Mesenchymal stem cell (in vitro differentiated cells and primary cell): ENCODE results near the gene TSEN54.

ENCODE experiments used
- DNase-seq: peaks from one replicate; pipeline ENCODE4 v3.0.0-alpha.2; 2013
- H2AFZ ChIP-seq: one replicate; pipeline ENCODE4 v1.6.1; 2013; ENCODE audit warnings: low read depth, mild to moderate bottlenecking, control low read depth, inconsistent platforms, low read length, moderate library complexity
- H2AK5ac ChIP-seq: 2 replicates; pipeline ENCODE4 v1.6.1; 2013; ENCODE audit warnings: low read length, moderate library complexity, mild to moderate bottlenecking, inconsistent platforms; ENCODE audit not compliant: severe bottlenecking
- H2BK120ac ChIP-seq: one replicate; pipeline ENCODE4 v1.6.1; 2013; ENCODE audit warnings: low read depth, mild to moderate bottlenecking, inconsistent platforms, low read length, moderate library complexity
- H2BK12ac ChIP-seq, 2 experiments: one replicate each; pipeline ENCODE4 v1.6.1; 2013; ENCODE audit warnings: inconsistent platforms in 2 of 2, low read length in 2 of 2, mild to moderate bottlenecking in 2 of 2, moderate library complexity in 2 of 2, control low read depth in 1 of 2
- H2BK15ac ChIP-seq: one replicate; pipeline ENCODE4 v1.6.1; 2013; ENCODE audit warnings: mild to moderate bottlenecking, low read depth, inconsistent platforms; ENCODE audit not compliant: poor library complexity, severe bottlenecking
- H2BK5ac ChIP-seq: 2 replicates; pipeline ENCODE4 v1.6.1; 2013; ENCODE audit warnings: low read depth, mild to moderate bottlenecking, low read length, control low read depth, inconsistent platforms; ENCODE audit not compliant: poor library complexity, severe bottlenecking
- H3K14ac ChIP-seq, 2 experiments: one replicate each; pipeline ENCODE4 v1.6.1; 2013; ENCODE audit warnings: inconsistent platforms in 2 of 2, low read length in 2 of 2, control low read depth in 1 of 2, mild to moderate bottlenecking in 1 of 2, moderate library complexity in 1 of 2
- H3K18ac ChIP-seq, 2 experiments: one replicate each; pipeline ENCODE4 v1.6.1; 2013; ENCODE audit warnings: inconsistent platforms in 2 of 2, low read length in 2 of 2, control low read depth in 1 of 2, low read depth in 1 of 2, mild to moderate bottlenecking in 1 of 2
- H3K23ac ChIP-seq, 2 experiments: one replicate each; pipeline ENCODE4 v1.6.1; 2013; ENCODE audit warnings: inconsistent platforms in 2 of 2, low read length in 2 of 2, mild to moderate bottlenecking in 2 of 2, moderate library complexity in 2 of 2, control low read depth in 1 of 2
- H3K27ac ChIP-seq: 2 replicates; pipeline ENCODE4 v1.5.1; 2013; ENCODE audit warnings: mild to moderate bottlenecking, moderate library complexity, low read length, control low read depth, inconsistent platforms; ENCODE audit not compliant: poor library complexity, severe bottlenecking
- H3K27me3 ChIP-seq, 2 experiments: 2 replicates each; pipeline versions ENCODE4 v1.6.1 to v1.7.0; 2013; ENCODE audit warnings: low read length in 2 of 2, mild to moderate bottlenecking in 2 of 2, moderate library complexity in 2 of 2, control low read depth in 1 of 2, inconsistent platforms in 1 of 2; ENCODE audit not compliant: control insufficient read depth in 1 of 2, insufficient read depth in 1 of 2
- H3K36me3 ChIP-seq, 2 experiments: 2 replicates each; pipeline versions ENCODE4 v1.6.1 to v1.7.0; 2013; ENCODE audit warnings: low read length in 2 of 2, control low read depth in 1 of 2, inconsistent platforms in 1 of 2, low read depth in 1 of 2, mild to moderate bottlenecking in 1 of 2; ENCODE audit not compliant: insufficient read depth in 2 of 2, control insufficient read depth in 1 of 2
- H3K4ac ChIP-seq, 2 experiments: one replicate each; pipeline ENCODE4 v1.6.1; 2013; ENCODE audit warnings: inconsistent platforms in 2 of 2, low read length in 2 of 2, mild to moderate bottlenecking in 2 of 2, moderate library complexity in 2 of 2, control low read depth in 1 of 2, low read depth in 1 of 2
- H3K4me1 ChIP-seq: 2 replicates; pipeline ENCODE4 v1.6.1; 2013; ENCODE audit warnings: low read depth, low read length, control low read depth; ENCODE audit not compliant: control insufficient read depth, insufficient read depth
- H3K4me2 ChIP-seq: 2 replicates; pipeline ENCODE4 v1.6.1; 2013; ENCODE audit warnings: low read length, mild to moderate bottlenecking, inconsistent platforms; ENCODE audit not compliant: poor library complexity, severe bottlenecking
- H3K4me3 ChIP-seq, 2 experiments: 2 replicates each; pipeline versions ENCODE4 v1.5.1 to v1.7.0; 2013; ENCODE audit warnings: low read length in 2 of 2, mild to moderate bottlenecking in 2 of 2, control low read depth in 1 of 2, low read depth in 1 of 2; ENCODE audit not compliant: insufficient read depth in 1 of 2
- H3K79me1 ChIP-seq: replicated peaks from 2 replicates; pipeline ENCODE4 v1.6.1; 2013; ENCODE audit warnings: mild to moderate bottlenecking, control low read depth, low read length, inconsistent platforms; ENCODE audit not compliant: poor library complexity, severe bottlenecking
- H3K9ac ChIP-seq: 2 replicates; pipeline ENCODE4 v1.7.0; 2013; ENCODE audit warnings: mild to moderate bottlenecking, low read length, moderate library complexity
- H3K9me3 ChIP-seq: 2 replicates; pipeline ENCODE4 v1.7.0; 2013; ENCODE audit warnings: mild to moderate bottlenecking, low read length; ENCODE audit not compliant: control insufficient read depth
- H4K8ac ChIP-seq: one replicate; pipeline ENCODE4 v1.6.1; 2013; ENCODE audit warnings: inconsistent platforms, mild to moderate bottlenecking, low read length, moderate library complexity
- H4K91ac ChIP-seq: one replicate; pipeline ENCODE4 v1.6.1; 2013; ENCODE audit warnings: mild to moderate bottlenecking, low read length, inconsistent platforms
- WGBS: methylation state at CpG from one replicate; pipeline ENCODE4 v1.1.7; 2013; ENCODE audit warnings: mixed read lengths; 5-methylcytosine and 5-hydroxymethylcytosine counted together

TSEN54 gene

GRCh38 chr17:75508931-75509361 lies 7.4 kb upstream of the TSEN54 start:
- Histone ChIP-seq H3K4me1 (peaks cover 34% of the 10 kb centered on the region), H3K23ac (no peak overlapping the region), H3K4me3 (no peak overlapping the region), H2BK120ac (no peak overlapping the region), H3K18ac (no peak overlapping the region), H2AFZ (no peak overlapping the region), H3K27me3 (no peaks in the 10 kb centered on the region), H3K14ac (no peak overlapping the region), H2BK12ac (no peak overlapping the region), H3K4ac (no peak overlapping the region), H2BK15ac (no peak overlapping the region), H3K9ac (no peak overlapping the region), H3K79me1 (peaks cover 34% of the 10 kb centered on the region), H2AK5ac (no peak overlapping the region), H4K8ac (no peak overlapping the region), H3K36me3 (peaks cover 31 to 71% of the 10 kb centered on the region in 2 experiments), H3K9me3 (no peaks in the 10 kb centered on the region), H4K91ac (no peak overlapping the region), H2BK5ac (no peak overlapping the region), H3K27ac (no peak overlapping the region), H3K4me2 (no peak overlapping the region)
- 98% methylated on average over 5 of the region's 5 CpGs for WGBS
- no peak for DNase-seq

GRCh38 chr17:75509528-75510258 lies 6.6 kb upstream of the TSEN54 start:
- no peak overlapping the region for H3K4me3 ChIP-seq
- H3K36me3 ChIP-seq = peaks cover 27 to 63% of the 10 kb centered on the region in 2 experiments
- no peak overlapping the region for H4K8ac ChIP-seq
- DNase-seq = no peak
- H3K9ac ChIP-seq = no peak overlapping the region
- H3K14ac ChIP-seq = no peak overlapping the region
- H2AK5ac ChIP-seq = no peak overlapping the region
- no peak overlapping the region for H2AFZ ChIP-seq
- H3K27ac ChIP-seq = no peak overlapping the region
- H2BK5ac ChIP-seq = no peak overlapping the region
- H2BK15ac ChIP-seq = no peak overlapping the region
- H2BK120ac ChIP-seq = no peak overlapping the region
- no peak overlapping the region for H3K23ac ChIP-seq
- H4K91ac ChIP-seq = no peak overlapping the region
- peaks cover 38% of the 10 kb centered on the region for H3K4me1 ChIP-seq
- no peak overlapping the region for H2BK12ac ChIP-seq
- H3K4ac ChIP-seq = no peak overlapping the region
- no peaks in the 10 kb centered on the region for H3K9me3 ChIP-seq
- no peak overlapping the region for H3K18ac ChIP-seq
- no peak overlapping the region for H3K4me2 ChIP-seq
- WGBS = 94% methylated on average over 15 of the region's 19 CpGs
- H3K79me1 ChIP-seq = peaks cover 38% of the 10 kb centered on the region
- no peaks in the 10 kb centered on the region for H3K27me3 ChIP-seq

- H3K4me3 ChIP-seq = no peak overlapping the region
- H3K36me3 ChIP-seq = peaks cover 14 to 48% of the 10 kb centered on the region in 2 experiments
- H2AFZ ChIP-seq = no peak overlapping the region
- H3K9me3 ChIP-seq = no peaks in the 10 kb centered on the region
- no peak overlapping the region for H4K91ac ChIP-seq
- no peak overlapping the region for H2BK120ac ChIP-seq
- H3K27me3 ChIP-seq = no peaks in the 10 kb centered on the region
- DNase-seq = no peak
- H3K4me2 ChIP-seq = no peak overlapping the region
- H3K4ac ChIP-seq = no peak overlapping the region
- H3K27ac ChIP-seq = no peak overlapping the region
- H2BK5ac ChIP-seq = no peak overlapping the region
- no peak overlapping the region for H3K9ac ChIP-seq
- H3K4me1 ChIP-seq = peaks cover 42% of the 10 kb centered on the region
- peaks cover 39% of the 10 kb centered on the region for H3K79me1 ChIP-seq
- H3K23ac ChIP-seq = no peak overlapping the region
- 100% methylated on average over 4 of the region's 4 CpGs for WGBS
- H3K14ac ChIP-seq = no peak overlapping the region
- H4K8ac ChIP-seq = no peak overlapping the region
- H2BK15ac ChIP-seq = no peak overlapping the region
- no peak overlapping the region for H2BK12ac ChIP-seq
- no peak overlapping the region for H2AK5ac ChIP-seq
- no peak overlapping the region for H3K18ac ChIP-seq
Observed at GRCh38 chr17:75511270-75511609, 5.1 kb upstream of the TSEN54 start.

- Histone ChIP-seq H3K14ac (no peak overlapping the region), H2AFZ (no peak overlapping the region), H3K79me1 (peaks cover 41% of the 10 kb centered on the region), H2BK5ac (no peak overlapping the region), H3K27me3 (no peaks in the 10 kb centered on the region), H3K18ac (no peak overlapping the region), H3K4me3 (no peak overlapping the region), H2BK12ac (no peak overlapping the region), H3K9me3 (no peaks in the 10 kb centered on the region), H2AK5ac (no peak overlapping the region), H3K9ac (no peak overlapping the region), H3K23ac (no peak overlapping the region), H3K36me3 (peaks cover 8 to 41% of the 10 kb centered on the region in 2 experiments), H3K4me2 (no peak overlapping the region), H4K91ac (no peak overlapping the region), H4K8ac (peak overlapping the region; percentile 19), H3K27ac (no peak overlapping the region), H3K4ac (no peak overlapping the region), H2BK120ac (no peak overlapping the region), H3K4me1 (peaks cover 43% of the 10 kb centered on the region), H2BK15ac (peak overlapping the region; percentile 31)
- WGBS = 74% methylated on average over 13 of the region's 13 CpGs
- DNase-seq = peak; percentile 19
Observed at GRCh38 chr17:75511610-75512575, 4.4 kb upstream of the TSEN54 start.
